A549 treated with Hydrocortisone at 1 μM for 4 hours (cell line): Measurements from ENCODE around the gene NFKBIA. TPM values are rescaled to one million over a fixed set of nuclear protein-coding genes. Genes with fewer than 3 reads are reported as not detected.

Source experiments
- total RNA-seq: library from RNA; stranded (reverse); fragments of 200-300 nt; extraction: Qiagen RNA extraction; gene quantifications from 5 replicates; pipeline ENCODE4 v1.2.3, GENCODE V29; 2022

The NFKBIA gene, protein sequence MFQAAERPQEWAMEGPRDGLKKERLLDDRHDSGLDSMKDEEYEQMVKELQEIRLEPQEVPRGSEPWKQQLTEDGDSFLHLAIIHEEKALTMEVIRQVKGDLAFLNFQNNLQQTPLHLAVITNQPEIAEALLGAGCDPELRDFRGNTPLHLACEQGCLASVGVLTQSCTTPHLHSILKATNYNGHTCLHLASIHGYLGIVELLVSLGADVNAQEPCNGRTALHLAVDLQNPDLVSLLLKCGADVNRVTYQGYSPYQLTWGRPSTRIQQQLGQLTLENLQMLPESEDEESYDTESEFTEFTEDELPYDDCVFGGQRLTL
- 190 to 227 TPM (median 213 TPM) in 5 replicates for total RNA-seq

DNA sequence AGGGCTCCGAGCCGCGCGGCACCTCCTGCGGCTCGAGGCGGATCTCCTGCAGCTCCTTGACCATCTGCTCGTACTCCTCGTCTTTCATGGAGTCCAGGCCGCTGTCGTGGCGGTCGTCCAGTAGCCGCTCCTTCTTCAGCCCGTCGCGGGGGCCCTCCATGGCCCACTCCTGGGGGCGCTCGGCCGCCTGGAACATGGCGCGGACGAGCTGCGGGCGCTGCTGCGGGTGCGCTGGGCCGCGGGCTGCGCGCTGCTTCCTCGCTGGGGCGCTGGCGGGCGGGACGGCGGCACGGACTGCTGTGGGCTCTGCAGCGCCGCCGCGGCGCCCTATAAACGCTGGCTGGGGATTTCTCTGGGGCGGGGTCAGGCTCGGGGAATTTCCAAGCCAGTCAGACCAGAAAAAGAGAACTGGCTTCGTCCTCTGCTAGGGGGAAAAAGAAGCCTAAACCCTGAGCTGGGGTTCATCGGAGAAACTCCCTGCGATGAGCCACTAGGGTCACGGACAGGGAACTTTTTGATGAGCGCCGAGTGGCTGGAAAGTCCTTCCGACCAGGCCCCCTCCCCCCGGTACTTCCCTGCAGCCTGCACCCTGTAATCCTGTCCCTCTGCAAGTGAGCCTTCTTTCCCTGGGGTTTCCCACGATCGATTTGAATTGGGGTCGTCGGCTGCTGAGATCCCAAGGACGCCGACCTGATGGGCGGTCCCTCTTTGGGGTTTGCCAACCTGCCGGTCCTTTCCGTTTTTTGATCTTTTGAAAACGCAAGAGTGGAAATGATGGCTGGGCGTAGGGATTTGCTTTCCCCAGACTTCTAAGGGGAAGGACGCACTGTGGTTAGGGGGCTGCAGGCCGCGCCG lies at the start of gene NFKBIA:
TSS of gene NFKBIA (minus strand) at position 301 of the 855 bp plus-strand sequence. CDS start at position 196, 105 bp downstream.

Other genes with a start within 250 kb of the NFKBIA start
- 274 to 319 TPM (median 290 TPM) in 5 replicates for gene PSMA6, start 112.4 kb downstream of the NFKBIA start, total RNA-seq
- gene INSM2, start 129.4 kb upstream of the NFKBIA start, total RNA-seq = 0.05 to 0.10 TPM (median 0.05 TPM) in 4 of 5 replicates, not detected in the other